GM12873 (cell line): ENCODE measurements around the gene EN2.

ENCODE experiments used
- CTCF ChIP-seq: IDR thresholded peaks from 2 replicates; pipeline ENCODE4 v1.5.1; 2012; ENCODE audit warnings: low read depth, mild to moderate bottlenecking, moderate library complexity, low read length, control low read depth; ENCODE audit not compliant: insufficient read depth; ENCODE audit errors: missing control alignments

EN2 gene

GRCh38 chr7:155513543-155514285 lies 55.8 kb downstream of the EN2 start:
- no peak for TF ChIP-seq CTCF

DNA sequence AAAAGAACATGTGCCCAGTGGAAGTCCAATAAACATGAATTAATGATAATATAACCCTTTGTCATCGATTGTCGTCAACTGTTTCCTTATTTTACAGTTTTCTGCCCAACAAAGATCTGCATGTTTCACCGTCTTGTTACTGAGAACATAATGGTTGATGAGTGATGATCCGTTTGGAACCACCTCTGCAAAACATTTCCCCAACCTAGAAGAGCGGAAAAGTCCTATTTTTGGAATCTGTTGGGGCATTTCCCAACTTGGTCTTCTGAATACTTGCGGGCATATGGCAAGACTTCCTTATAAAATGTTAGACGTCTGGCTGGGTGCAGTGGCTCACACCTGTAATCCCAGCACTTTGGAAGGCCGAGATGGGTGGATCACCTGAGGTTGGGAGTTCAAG lies 56.4 kb downstream of the EN2 start:
- no peak for TF ChIP-seq CTCF
